Measurements from ENCODE around the gene SPRYD3.

DNA sequence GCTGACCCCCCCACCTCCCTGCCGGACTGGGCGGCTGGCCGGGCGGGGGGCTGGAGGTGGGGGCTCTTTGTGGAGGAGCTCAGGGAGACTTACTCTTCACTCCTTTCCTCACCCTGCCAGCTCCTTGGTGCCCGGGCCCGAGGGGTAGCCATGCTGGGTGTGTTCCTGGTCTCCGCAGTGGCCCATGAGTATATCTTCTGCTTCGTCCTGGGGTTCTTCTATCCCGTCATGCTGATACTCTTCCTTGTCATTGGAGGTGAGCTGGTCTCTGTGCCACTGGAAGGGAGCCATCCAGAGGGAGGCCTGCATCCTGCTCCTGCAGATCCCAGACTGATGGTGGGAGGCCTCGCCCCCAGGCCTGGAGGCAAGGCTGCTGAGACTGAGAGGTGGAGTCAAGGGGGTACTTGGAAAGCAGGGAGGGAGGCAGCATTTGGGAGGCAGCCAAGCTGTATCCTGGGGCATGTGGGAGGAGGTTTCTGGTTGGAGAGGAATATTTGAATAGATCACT is 43.8 kb upstream of the SPRYD3 start:
- TF ChIP-seq, protein P1, sequence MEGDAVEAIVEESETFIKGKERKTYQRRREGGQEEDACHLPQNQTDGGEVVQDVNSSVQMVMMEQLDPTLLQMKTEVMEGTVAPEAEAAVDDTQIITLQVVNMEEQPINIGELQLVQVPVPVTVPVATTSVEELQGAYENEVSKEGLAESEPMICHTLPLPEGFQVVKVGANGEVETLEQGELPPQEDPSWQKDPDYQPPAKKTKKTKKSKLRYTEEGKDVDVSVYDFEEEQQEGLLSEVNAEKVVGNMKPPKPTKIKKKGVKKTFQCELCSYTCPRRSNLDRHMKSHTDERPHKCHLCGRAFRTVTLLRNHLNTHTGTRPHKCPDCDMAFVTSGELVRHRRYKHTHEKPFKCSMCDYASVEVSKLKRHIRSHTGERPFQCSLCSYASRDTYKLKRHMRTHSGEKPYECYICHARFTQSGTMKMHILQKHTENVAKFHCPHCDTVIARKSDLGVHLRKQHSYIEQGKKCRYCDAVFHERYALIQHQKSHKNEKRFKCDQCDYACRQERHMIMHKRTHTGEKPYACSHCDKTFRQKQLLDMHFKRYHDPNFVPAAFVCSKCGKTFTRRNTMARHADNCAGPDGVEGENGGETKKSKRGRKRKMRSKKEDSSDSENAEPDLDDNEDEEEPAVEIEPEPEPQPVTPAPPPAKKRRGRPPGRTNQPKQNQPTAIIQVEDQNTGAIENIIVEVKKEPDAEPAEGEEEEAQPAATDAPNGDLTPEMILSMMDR (IDR thresholded peaks at IDR 0.05): no peak
- no peak for TF ChIP-seq POLR2A (IDR thresholded peaks at IDR 0.05; ENCODE audit: low read depth)

Measured in esophagus muscularis mucosa (tissue), 3 donors.